Osteocyte (in vitro differentiated cells): Measurements from ENCODE around the gene ST3GAL5. TPM values are rescaled to one million over a fixed set of nuclear protein-coding genes. Genes with fewer than 3 reads are reported as not detected.

Experiments
- DNase-seq: peaks from one replicate; pipeline ENCODE4 v3.0.0; 2021; ENCODE audit warnings: mixed read lengths; ENCODE audit not compliant: unreplicated experiment; ENCODE audit errors: extremely low spot score
- H3K27ac Mint-ChIP-seq: one replicate; pipeline ENCODE4 v1.8.0; 2021; ENCODE audit warnings: mild to moderate bottlenecking, mixed read lengths; ENCODE audit not compliant: unreplicated experiment
- H3K27me3 Mint-ChIP-seq: one replicate; pipeline ENCODE4 v1.8.0; 2021; ENCODE audit warnings: mixed read lengths; ENCODE audit not compliant: unreplicated experiment
- H3K36me3 Mint-ChIP-seq: one replicate; pipeline ENCODE4 v1.8.0; 2021; ENCODE audit warnings: mixed read lengths; ENCODE audit not compliant: unreplicated experiment
- H3K4me1 Mint-ChIP-seq: one replicate; pipeline ENCODE4 v1.8.0; 2021; ENCODE audit warnings: mixed read lengths; ENCODE audit not compliant: unreplicated experiment
- H3K4me3 Mint-ChIP-seq: one replicate; pipeline ENCODE4 v1.8.0; 2021; ENCODE audit warnings: mild to moderate bottlenecking, moderate library complexity, mixed read lengths; ENCODE audit not compliant: unreplicated experiment
- H3K9me3 Mint-ChIP-seq: one replicate; pipeline ENCODE4 v1.8.0; 2021; ENCODE audit warnings: mixed read lengths; ENCODE audit not compliant: unreplicated experiment
- total RNA-seq: library from RNA; stranded (reverse); gene quantifications from 2 replicates; pipeline ENCODE4 v1.2.1, GENCODE V29; 2021
- TF ChIP-seq, protein P1 (sequence below): fragments of 200-600 bp; sonication (generic); IDR thresholded peaks from 2 replicates; pipeline ENCODE4 v1.5.0; 2021; ENCODE audit warnings: antibody characterized with exemption, mild to moderate bottlenecking, moderate library complexity

Gene ST3GAL5
- total RNA-seq, 1 donor from 2014 or later: 42.2 TPM

DNA sequence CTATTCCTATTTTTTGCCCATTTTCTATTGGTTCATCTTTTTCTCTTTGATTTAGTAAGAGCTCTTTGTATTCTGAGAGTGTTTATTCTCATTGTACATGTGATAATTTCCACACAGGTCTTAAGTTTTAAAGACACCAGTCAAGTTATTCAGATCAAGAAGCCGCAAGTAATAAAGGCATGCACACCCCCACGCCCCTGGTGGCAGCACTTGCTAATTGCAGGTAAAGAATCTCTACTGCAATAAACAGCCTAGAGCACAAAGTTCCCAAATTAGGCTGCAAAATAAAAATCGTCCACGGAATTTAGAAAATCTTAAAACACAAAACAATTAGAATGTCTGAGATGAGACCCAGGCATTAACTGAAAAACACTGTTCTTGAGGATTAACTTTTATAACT lies 45.2 kb downstream of the ST3GAL5 start:
- Mint-ChIP-seq H3K27ac (no peak overlapping the region), H3K36me3 (peaks cover 56% of the 10 kb centered on the region), H3K27me3 (no peaks in the 10 kb centered on the region), H3K9me3 (peaks cover 4% of the 10 kb centered on the region), H3K4me3 (no peak overlapping the region), H3K4me1 (peaks cover 22% of the 10 kb centered on the region)
- DNase-seq: peak; percentile 59
- TF ChIP-seq, protein P1, sequence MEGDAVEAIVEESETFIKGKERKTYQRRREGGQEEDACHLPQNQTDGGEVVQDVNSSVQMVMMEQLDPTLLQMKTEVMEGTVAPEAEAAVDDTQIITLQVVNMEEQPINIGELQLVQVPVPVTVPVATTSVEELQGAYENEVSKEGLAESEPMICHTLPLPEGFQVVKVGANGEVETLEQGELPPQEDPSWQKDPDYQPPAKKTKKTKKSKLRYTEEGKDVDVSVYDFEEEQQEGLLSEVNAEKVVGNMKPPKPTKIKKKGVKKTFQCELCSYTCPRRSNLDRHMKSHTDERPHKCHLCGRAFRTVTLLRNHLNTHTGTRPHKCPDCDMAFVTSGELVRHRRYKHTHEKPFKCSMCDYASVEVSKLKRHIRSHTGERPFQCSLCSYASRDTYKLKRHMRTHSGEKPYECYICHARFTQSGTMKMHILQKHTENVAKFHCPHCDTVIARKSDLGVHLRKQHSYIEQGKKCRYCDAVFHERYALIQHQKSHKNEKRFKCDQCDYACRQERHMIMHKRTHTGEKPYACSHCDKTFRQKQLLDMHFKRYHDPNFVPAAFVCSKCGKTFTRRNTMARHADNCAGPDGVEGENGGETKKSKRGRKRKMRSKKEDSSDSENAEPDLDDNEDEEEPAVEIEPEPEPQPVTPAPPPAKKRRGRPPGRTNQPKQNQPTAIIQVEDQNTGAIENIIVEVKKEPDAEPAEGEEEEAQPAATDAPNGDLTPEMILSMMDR: peak; percentile 49

DNA sequence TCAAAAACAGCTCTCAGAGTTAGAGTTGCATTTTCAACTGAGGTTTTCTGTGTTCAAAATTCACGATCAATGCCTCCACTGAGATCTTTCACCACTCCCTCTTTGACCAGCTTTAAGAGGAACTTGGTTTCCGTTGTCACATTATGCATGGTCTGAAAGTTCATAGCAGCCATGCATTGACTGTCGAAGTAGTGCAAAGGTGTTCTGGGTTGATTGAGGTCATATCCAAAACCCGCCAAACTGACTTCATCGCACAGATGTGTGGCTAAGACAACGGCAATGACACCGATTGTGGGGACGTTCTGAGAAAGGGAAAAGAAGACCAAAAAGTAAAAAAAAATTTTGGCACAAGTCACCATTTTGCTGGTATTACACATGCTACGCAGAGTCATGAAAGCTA lies 48.7 kb downstream of the ST3GAL5 start:
- H3K36me3 Mint-ChIP-seq: peaks cover 51% of the 10 kb centered on the region
- H3K27ac Mint-ChIP-seq: no peak overlapping the region

DNA sequence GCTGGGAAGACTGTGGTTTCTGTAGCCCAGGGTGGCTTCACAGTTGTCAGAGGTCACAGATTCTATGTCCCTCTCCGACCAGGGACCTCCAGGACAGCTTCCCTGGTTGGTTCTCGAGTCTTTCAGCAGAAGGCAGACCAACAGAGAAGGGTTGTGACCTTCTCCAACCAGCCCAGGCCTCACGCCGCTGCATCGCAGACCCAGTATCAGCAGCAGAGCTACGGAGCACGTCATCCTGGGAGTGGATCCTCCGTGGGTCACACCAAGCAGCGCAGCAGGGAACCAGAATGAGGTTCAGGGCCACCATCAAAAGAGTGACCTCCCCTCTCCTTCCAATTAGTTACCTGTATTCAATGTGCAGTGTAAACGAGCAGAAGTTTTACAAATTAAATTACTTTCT lies 49.3 kb downstream of the ST3GAL5 start:
- no peak overlapping the region for H3K4me3 Mint-ChIP-seq
- H3K9me3 Mint-ChIP-seq: peaks cover 24% of the 10 kb centered on the region
- H3K27me3 Mint-ChIP-seq: no peaks in the 10 kb centered on the region
- DNase-seq: peak; percentile 67
- H3K27ac Mint-ChIP-seq: no peak overlapping the region
- TF ChIP-seq, protein P1: no peak
- H3K36me3 Mint-ChIP-seq: peaks cover 49% of the 10 kb centered on the region
- no peaks in the 10 kb centered on the region for H3K4me1 Mint-ChIP-seq

More for the DNA sequence above, 48.7 kb downstream of the ST3GAL5 start:
- Mint-ChIP-seq H3K4me1 (no peaks in the 10 kb centered on the region), H3K9me3 (peaks cover 18% of the 10 kb centered on the region), H3K27me3 (no peaks in the 10 kb centered on the region), H3K4me3 (no peak overlapping the region)
- DNase-seq: no peak
- TF ChIP-seq, protein P1: no peak

DNA sequence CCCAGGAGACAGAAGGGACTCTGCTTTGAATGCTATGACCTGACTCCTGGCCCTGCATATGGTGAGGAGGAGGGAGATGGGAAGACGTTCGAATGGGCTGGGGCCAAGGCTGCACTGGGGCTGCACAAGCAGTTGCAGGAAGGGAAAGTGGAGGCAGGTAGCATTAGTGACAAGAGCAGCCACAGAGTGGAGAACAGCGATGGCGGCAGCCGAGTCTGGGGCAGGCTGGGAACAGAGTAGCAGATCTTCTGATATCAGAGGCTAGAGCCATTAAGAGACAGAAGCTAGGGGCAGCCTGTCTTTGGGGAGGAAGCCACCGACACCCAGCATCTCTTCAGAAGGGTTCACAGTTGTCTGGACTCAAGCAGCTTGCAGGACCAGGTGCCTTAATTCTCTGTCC lies 50.1 kb downstream of the ST3GAL5 start:
- Mint-ChIP-seq H3K36me3 (peaks cover 48% of the 10 kb centered on the region), H3K4me3 (no peak overlapping the region), H3K27ac (no peak overlapping the region), H3K4me1 (no peaks in the 10 kb centered on the region), H3K27me3 (no peaks in the 10 kb centered on the region), H3K9me3 (peaks cover 24% of the 10 kb centered on the region)
- peak; percentile 62 for DNase-seq
- TF ChIP-seq, protein P1: no peak

DNA sequence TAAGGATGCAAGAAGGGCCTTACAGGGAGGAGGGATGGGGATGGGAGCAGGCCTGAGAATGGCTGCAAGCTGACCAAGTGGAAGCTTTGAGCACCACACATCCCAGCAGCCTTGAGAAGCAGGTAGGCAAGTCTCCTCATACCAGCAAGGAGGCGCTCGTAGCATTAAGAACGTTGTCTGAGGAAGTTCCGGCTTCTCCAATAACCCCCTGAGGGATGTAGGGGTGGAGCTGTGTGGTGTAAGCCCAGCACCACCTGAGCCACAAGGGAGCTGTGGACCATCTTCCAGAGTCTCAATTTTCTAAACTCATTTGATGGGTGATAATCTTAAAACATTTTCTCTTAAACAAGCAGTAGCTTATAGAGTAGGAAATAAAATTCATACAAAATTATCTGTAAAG lies 50.6 kb downstream of the ST3GAL5 start:
- H3K27ac Mint-ChIP-seq: no peak overlapping the region
- H3K4me1 Mint-ChIP-seq: no peaks in the 10 kb centered on the region
- no peak overlapping the region for H3K4me3 Mint-ChIP-seq
- peaks cover 44% of the 10 kb centered on the region for H3K36me3 Mint-ChIP-seq
- peaks cover 20% of the 10 kb centered on the region for H3K9me3 Mint-ChIP-seq
- DNase-seq: peak; percentile 48
- TF ChIP-seq, protein P1: no peak
- H3K27me3 Mint-ChIP-seq: no peaks in the 10 kb centered on the region
